Globus pallidus (tissue), 1 donor: ENCODE data around the gene PIEZO2.

Experiments
- DNase-seq: peaks from one replicate; pipeline ENCODE4 v3.0.0-alpha.2; 2015; ENCODE audit warnings: low spot score

Gene PIEZO2

GRCh38 chr18:11112286-11112685 lies 37.1 kb downstream of the PIEZO2 start:
- DNase-seq = no peak

- no peak for DNase-seq
Measured at GRCh38 chr18:11110509-11110908, 38.9 kb downstream of the PIEZO2 start.

- DNase-seq = no peak
Measured at GRCh38 chr18:11108947-11109346, 40.4 kb downstream of the PIEZO2 start.

- no peak for DNase-seq
Measured at GRCh38 chr18:11106894-11107293, 42.5 kb downstream of the PIEZO2 start.

- DNase-seq = no peak
Measured at GRCh38 chr18:11105463-11105862, 43.9 kb downstream of the PIEZO2 start.

GRCh38 chr18:11104307-11104706 lies 45.1 kb downstream of the PIEZO2 start:
- DNase-seq = no peak

- no peak for DNase-seq
Measured at GRCh38 chr18:11096839-11097750, 52.3 kb downstream of the PIEZO2 start.

GRCh38 chr18:11096411-11096810 lies 53.0 kb downstream of the PIEZO2 start:
- no peak for DNase-seq

- DNase-seq = no peak
Measured at GRCh38 chr18:11095674-11096293, 53.6 kb downstream of the PIEZO2 start.

GRCh38 chr18:11095211-11095610 lies 54.2 kb downstream of the PIEZO2 start:
- DNase-seq = no peak

GRCh38 chr18:11091746-11092145 lies 57.6 kb downstream of the PIEZO2 start:
- DNase-seq = no peak

GRCh38 chr18:11089931-11090715 lies 59.2 kb downstream of the PIEZO2 start:
- no peak for DNase-seq

GRCh38 chr18:11081009-11081532 lies 68.3 kb downstream of the PIEZO2 start:
- no peak for DNase-seq

GRCh38 chr18:11078491-11078890 lies 70.9 kb downstream of the PIEZO2 start:
- DNase-seq = no peak

GRCh38 chr18:11077548-11078187 lies 71.7 kb downstream of the PIEZO2 start:
- no peak for DNase-seq

- no peak for DNase-seq
Measured at GRCh38 chr18:11074889-11075288, 74.5 kb downstream of the PIEZO2 start.

- DNase-seq = no peak
Measured at GRCh38 chr18:11073971-11074370, 75.4 kb downstream of the PIEZO2 start.

- no peak for DNase-seq
Measured at GRCh38 chr18:11072632-11073031, 76.7 kb downstream of the PIEZO2 start.

GRCh38 chr18:11071300-11071699 lies 78.1 kb downstream of the PIEZO2 start:
- DNase-seq = peak; percentile 72

GRCh38 chr18:11070593-11070992 lies 78.8 kb downstream of the PIEZO2 start:
- DNase-seq = no peak

- no peak for DNase-seq
Measured at GRCh38 chr18:11066038-11066437, 83.3 kb downstream of the PIEZO2 start.
